IMR-90 (cell line): ENCODE data around the gene SELENOM.

ENCODE experiments used
- MAZ ChIP-seq: IDR thresholded peaks from 2 replicates; pipeline ENCODE4 v1.6.1; 2012; ENCODE audit warnings: low read depth, mild to moderate bottlenecking, low read length, improper control_type of control experiment, moderate library complexity, borderline replicate concordance
- MXI1 ChIP-seq: IDR thresholded peaks from 2 replicates; pipeline ENCODE4 v1.6.1; 2012; ENCODE audit warnings: low read depth, mild to moderate bottlenecking, low read length, moderate library complexity, borderline replicate concordance
- POLR2A ChIP-seq: IDR thresholded peaks from 2 replicates; pipeline ENCODE4 v1.6.1; 2012; ENCODE audit warnings: mild to moderate bottlenecking, low read depth, low read length
- RCOR1 ChIP-seq: IDR thresholded peaks from 2 replicates; pipeline ENCODE4 v1.6.1; 2012; ENCODE audit warnings: mild to moderate bottlenecking, low read length, improper control_type of control experiment; ENCODE audit not compliant: insufficient replicate concordance
- TF ChIP-seq, protein P1 (sequence below): conservative IDR thresholded peaks from 2 replicates; pipeline ENCODE4 v1.5.1; 2012; ENCODE audit warnings: mild to moderate bottlenecking, low read depth, low read length, improper control_type of control experiment

DNA sequence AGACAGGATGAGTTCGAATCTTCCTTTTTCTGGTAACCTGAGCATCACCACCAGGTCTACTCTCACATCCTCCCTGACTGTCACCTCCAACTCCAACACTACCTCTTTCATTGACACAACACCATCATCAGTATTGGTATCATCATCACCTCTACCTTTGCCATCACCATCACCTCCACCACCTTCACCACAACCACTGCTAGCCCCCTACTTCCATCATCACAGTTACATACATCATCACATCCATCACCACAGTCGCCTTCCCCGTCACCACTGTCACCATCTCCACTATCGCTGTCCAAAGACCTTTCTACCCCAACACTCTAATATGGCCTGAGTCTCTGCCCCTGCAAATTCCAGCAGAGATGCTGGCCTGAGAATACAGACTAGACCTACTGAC, 14.0 kb upstream of the SELENOM start:
- TF ChIP-seq, protein P1, sequence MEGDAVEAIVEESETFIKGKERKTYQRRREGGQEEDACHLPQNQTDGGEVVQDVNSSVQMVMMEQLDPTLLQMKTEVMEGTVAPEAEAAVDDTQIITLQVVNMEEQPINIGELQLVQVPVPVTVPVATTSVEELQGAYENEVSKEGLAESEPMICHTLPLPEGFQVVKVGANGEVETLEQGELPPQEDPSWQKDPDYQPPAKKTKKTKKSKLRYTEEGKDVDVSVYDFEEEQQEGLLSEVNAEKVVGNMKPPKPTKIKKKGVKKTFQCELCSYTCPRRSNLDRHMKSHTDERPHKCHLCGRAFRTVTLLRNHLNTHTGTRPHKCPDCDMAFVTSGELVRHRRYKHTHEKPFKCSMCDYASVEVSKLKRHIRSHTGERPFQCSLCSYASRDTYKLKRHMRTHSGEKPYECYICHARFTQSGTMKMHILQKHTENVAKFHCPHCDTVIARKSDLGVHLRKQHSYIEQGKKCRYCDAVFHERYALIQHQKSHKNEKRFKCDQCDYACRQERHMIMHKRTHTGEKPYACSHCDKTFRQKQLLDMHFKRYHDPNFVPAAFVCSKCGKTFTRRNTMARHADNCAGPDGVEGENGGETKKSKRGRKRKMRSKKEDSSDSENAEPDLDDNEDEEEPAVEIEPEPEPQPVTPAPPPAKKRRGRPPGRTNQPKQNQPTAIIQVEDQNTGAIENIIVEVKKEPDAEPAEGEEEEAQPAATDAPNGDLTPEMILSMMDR: no peak
- TF ChIP-seq RCOR1 (no peak), POLR2A (no peak), MXI1 (no peak), MAZ (no peak)
